K562 (cell line): ENCODE measurements around the gene GRIA4. TPM values are rescaled to one million over a fixed set of nuclear protein-coding genes. Genes with fewer than 3 reads are reported as not detected.

Experiments used
- ATAC-seq: fragments of 200-7000 bp; cut with Tn5 transposase; 3 replicates; pipeline ENCODE4 v1.9.1; 2020; ENCODE audit warnings: moderate library complexity
- BruUV-seq: library from RNA; stranded (reverse); fragments of 400-500 nt; replicated peaks from 2 replicates; lab custom pipeline; 2021; lab: Mats Ljungman, UMichigan
- CTCF ChIA-PET: fragments of 300-600 bp; formaldehyde crosslinking; extraction: SDS; loops from one replicate; lab custom pipeline; 2021; ENCODE audit warnings: low intra/inter-chr PET ratio; lab: Yijun Ruan, JAX
- POLR2A ChIA-PET: fragments of 300-600, 350-650 bp; sonication (Branson Sonifier 250); formaldehyde crosslinking; extraction: SDS; loops from one replicate; lab custom pipeline; 2021; ENCODE audit warnings: antibody characterized with exemption, inconsistent platforms; lab: Yijun Ruan, JAX
- DNase-seq, 4 experiments: peaks; one replicate each; pipeline versions ENCODE4 v3.0.0 to v3.0.0-alpha.2; 2011 to 2018; ENCODE audit warnings: low spot score in 3 of 4, mixed read lengths in 3 of 4; ENCODE audit errors: extremely low read depth in 1 of 4
- FAIRE-seq: peaks from 2 replicates; lab custom pipeline; 2011; peaks lifted over from hg19 to GRCh38; lab: Jason Lieb, UNC
- H2AFZ ChIP-seq: 2 replicates; pipeline ENCODE4 v1.6.0; 2011; ENCODE audit warnings: low read depth, low read length, control low read depth, inconsistent platforms
- H3K27ac ChIP-seq: fragments of 200-600 bp; 3 replicates; pipeline ENCODE4 v1.8.0; 2011; ENCODE audit warnings: low read depth, mild to moderate bottlenecking, control low read depth, inconsistent platforms, low read length, moderate library complexity, mixed read lengths; ENCODE audit errors: extremely low read depth
- H3K27me3 ChIP-seq, 2 experiments: fragments of 300-600 bp in 1 of 2; 2 replicates in 1 of 2; 3 replicates in 1 of 2; pipeline versions ENCODE4 v1.6.0 to v1.8.0; 2011; ENCODE audit warnings: inconsistent platforms in 2 of 2, low read length in 2 of 2, mild to moderate bottlenecking in 1 of 2, mixed read lengths in 1 of 2, moderate library complexity in 1 of 2; ENCODE audit not compliant: control insufficient read depth in 2 of 2, insufficient read depth in 2 of 2
- H3K36me3 ChIP-seq: fragments of 300-600 bp; 3 replicates; pipeline ENCODE4 v1.8.0; 2011; ENCODE audit warnings: mild to moderate bottlenecking, low read length, inconsistent platforms; ENCODE audit not compliant: control insufficient read depth, insufficient read depth
- H3K4me1 ChIP-seq, 2 experiments: fragments of 200-600 bp in 1 of 2; replicated peaks in 1 of 2; 2 replicates in 1 of 2; 3 replicates in 1 of 2; pipeline versions ENCODE4 v1.5.1 to v1.8.0; 2011; ENCODE audit warnings: inconsistent platforms in 2 of 2, low read length in 2 of 2, mild to moderate bottlenecking in 1 of 2, mixed read lengths in 1 of 2, moderate library complexity in 1 of 2; ENCODE audit not compliant: control insufficient read depth in 2 of 2, insufficient read depth in 2 of 2
- H3K4me2 ChIP-seq: 2 replicates; pipeline ENCODE4 v1.6.1; 2011; ENCODE audit warnings: low read length, control low read depth, inconsistent platforms, mixed read lengths; ENCODE audit not compliant: insufficient read depth
- H3K4me3 ChIP-seq: fragments of 200-600 bp; sonication (generic), shearing (Covaris generic); 2 replicates; pipeline ENCODE4 v1.5.1; 2016; ENCODE audit warnings: control low read depth, inconsistent platforms
- H3K79me2 ChIP-seq: fragments of 200-600 bp; 3 replicates; pipeline ENCODE4 v1.8.0; 2011; ENCODE audit warnings: low read length, inconsistent platforms; ENCODE audit not compliant: control insufficient read depth, insufficient read depth
- H3K9ac ChIP-seq, 2 experiments: 2 replicates each; pipeline versions ENCODE4 v1.6.0 to v1.6.1; 2011; ENCODE audit warnings: low read depth in 2 of 2, low read length in 2 of 2, control low read depth in 1 of 2, inconsistent platforms in 1 of 2, mild to moderate bottlenecking in 1 of 2, mixed read lengths in 1 of 2; ENCODE audit not compliant: insufficient read depth in 1 of 2
- H3K9me1 ChIP-seq: one replicate; pipeline ENCODE4 v1.6.0; 2011; ENCODE audit warnings: inconsistent platforms, mild to moderate bottlenecking, low read length, moderate library complexity; ENCODE audit not compliant: control insufficient read depth, insufficient read depth
- H3K9me3 ChIP-seq: replicated peaks from 2 replicates; pipeline ENCODE4 v1.5.1; 2011; ENCODE audit warnings: low read depth, low read length, inconsistent platforms; ENCODE audit not compliant: control insufficient read depth, insufficient read depth
- H4K20me1 ChIP-seq: replicated peaks from 2 replicates; pipeline ENCODE4 v1.6.1; 2011; ENCODE audit warnings: low read length, inconsistent platforms, mixed read lengths; ENCODE audit not compliant: control insufficient read depth, insufficient read depth
- EWSR1 ChIP-seq: fragments of 450-650 bp; IDR thresholded peaks from 2 replicates; pipeline ENCODE4 v1.6.1; 2018; ENCODE audit warnings: borderline replicate concordance, mild to moderate bottlenecking, low read depth, moderate library complexity; ENCODE audit not compliant: partially characterized antibody
- HDAC6 ChIP-seq: IDR thresholded peaks from 2 replicates; pipeline ENCODE4 v1.6.1; 2012; ENCODE audit warnings: low read depth, mild to moderate bottlenecking, control low read depth, inconsistent platforms, low read length, moderate library complexity
- ILK ChIP-seq: fragments of 450-650 bp; IDR thresholded peaks from 2 replicates; pipeline ENCODE4 v1.6.1; 2016; ENCODE audit warnings: missing genetic modification characterization, low read depth, mild to moderate bottlenecking, missing compliant biosample characterization, moderate library complexity, borderline replicate concordance
- KDM2B ChIP-seq: fragments of 250-450 bp; sonication (Bioruptor Pico); IDR thresholded peaks from 2 replicates; pipeline ENCODE4 v1.8.0; 2021; ENCODE audit warnings: mild to moderate bottlenecking, moderate library complexity
- KHSRP ChIP-seq: fragments of 450-650 bp; IDR thresholded peaks from 2 replicates; pipeline ENCODE4 v1.6.1; 2017
- NONO ChIP-seq, 2 experiments: fragments of 200-400 bp in 1 of 2; fragments of 450-650 bp in 1 of 2; formaldehyde crosslinking in 1 of 2; IDR thresholded peaks; 2 replicates each; pipeline ENCODE4 v1.6.1; 2017; ENCODE audit warnings: low read depth in 2 of 2, mild to moderate bottlenecking in 2 of 2, moderate library complexity in 2 of 2, low read length in 1 of 2
- POLR2AphosphoS2 ChIP-seq: IDR thresholded peaks from 2 replicates; pipeline ENCODE4 v1.6.1; 2012; ENCODE audit warnings: low read length, improper control_type of control experiment
- RBFOX2 ChIP-seq: fragments of 200-400 bp; formaldehyde crosslinking; IDR thresholded peaks from 2 replicates; pipeline ENCODE4 v1.6.1; 2017; ENCODE audit warnings: low read depth, mild to moderate bottlenecking, low read length, moderate library complexity
- RFX1 ChIP-seq: fragments of 450-650 bp; IDR thresholded peaks from 2 replicates; pipeline ENCODE4 v1.6.1; 2016; ENCODE audit warnings: mild to moderate bottlenecking, moderate library complexity
- SAP30 ChIP-seq: fragments of 200-600 bp; sonication (generic); IDR thresholded peaks from 2 replicates; pipeline ENCODE4 v1.6.1; 2012; ENCODE audit warnings: borderline replicate concordance, low read depth, mild to moderate bottlenecking, moderate library complexity, low read length, control low read depth, inconsistent platforms; ENCODE audit not compliant: insufficient read depth, poor library complexity, severe bottlenecking
- SMAD2 ChIP-seq: fragments of 150-350 bp; IDR thresholded peaks from 2 replicates; pipeline ENCODE4 v1.6.1; 2014; ENCODE audit warnings: low read depth, mild to moderate bottlenecking, low read length
- ZFP1 ChIP-seq: fragments of 450-650 bp; formaldehyde crosslinking; IDR thresholded peaks from 2 replicates; pipeline ENCODE4 v1.4.0; 2020; ENCODE audit warnings: mild to moderate bottlenecking, mixed read lengths
- ZNF165 ChIP-seq: fragments of 250-450 bp; sonication (Bioruptor Pico); IDR thresholded peaks from 2 replicates; pipeline ENCODE4 v1.4.0; 2020; ENCODE audit warnings: borderline replicate concordance
- ZNF561 ChIP-seq: fragments of 450-650 bp; formaldehyde crosslinking; conservative IDR thresholded peaks from 2 replicates; pipeline ENCODE4 v1.4.0; 2020; ENCODE audit warnings: mild to moderate bottlenecking, moderate library complexity
- WGBS: fragments of 100-300 bp; shearing (Covaris generic); methylation state at CpG from one replicate; pipeline ENCODE4 v1.1.6; 2016; ENCODE audit warnings: low coverage, mixed read lengths; ENCODE audit not compliant: insufficient coverage; ENCODE audit errors: missing lambda C conversion rate; 5-methylcytosine and 5-hydroxymethylcytosine counted together
- in situ Hi-C: fragments of 300-500 bp; cut with MboI; formaldehyde crosslinking; loops from 4 replicates; pipeline ENCODE4 v1.15.0; 2018; ENCODE audit warnings: inconsistent platforms, mixed read lengths
- intact Hi-C: fragments of 100-400 bp; cut with micrococcal nuclease; formaldehyde crosslinking; loops from 2 replicates; pipeline ENCODE4 v1.14.2; 2022
- polyA plus RNA-seq, 8 experiments: library from polyadenylated mRNA; depleted of rRNA in 4 of 8; stranded (reverse) in 5 of 8; unstranded in 3 of 8; fragments of >200 nt; fragmentation: Nextera tagmentation in 2 of 8; fragmentation: Illumina TruSeq in 1 of 8; extraction: Ambion mirVana in 2 of 8; extraction: Trizol in 1 of 8; gene quantifications; 2 replicates each; pipeline versions ENCODE4 v1.2.1 to v1.2.3, GENCODE V29; 2011 to 2014; ENCODE audit warnings: inconsistent platforms in 1 of 8, missing spikeins in 1 of 8
- total RNA-seq, 7 experiments: library from RNA; depleted of rRNA in 6 of 7; stranded (reverse); fragments of >200 nt in 6 of 7; fragmentation: Illumina TruSeq in 2 of 7; extraction: Trizol in 2 of 7; gene quantifications; 2 replicates each; pipeline versions ENCODE4 v1.2.1 to v1.2.3, GENCODE V29; 2011 to 2021; ENCODE audit warnings: low replicate concordance in 1 of 7
- TF ChIP-seq, protein P1 (sequence below): fragments of 250-450 bp; sonication (Bioruptor Pico); IDR thresholded peaks from 2 replicates; pipeline ENCODE4 v1.4.0; 2020; ENCODE audit warnings: mild to moderate bottlenecking

The GRIA4 gene
- total and polyA plus RNA-seq, 9 of the 15 experiments (the other 6 are each of a cell fraction or from before 2014, with no cell fraction given), result not detected

DNA sequence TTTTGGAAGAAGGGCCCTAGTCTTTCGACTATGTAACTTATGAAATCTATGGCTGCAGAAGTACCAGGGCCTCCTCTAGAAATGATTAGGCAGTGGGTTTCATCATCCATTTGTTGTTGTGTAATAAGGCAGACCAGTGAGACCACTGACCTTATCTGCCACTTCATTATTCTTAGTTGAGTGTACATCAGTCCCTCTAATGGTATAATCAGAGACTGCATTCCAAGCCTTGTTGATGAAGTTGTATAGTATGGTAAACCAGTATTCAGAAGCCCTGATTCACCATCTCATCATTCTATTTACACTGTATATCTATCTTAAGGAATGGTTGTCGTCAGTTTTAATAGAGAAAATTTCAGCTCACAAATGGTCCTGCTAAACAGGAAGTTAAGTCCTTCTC, 32.2 kb upstream of the GRIA4 start:
- H3K9ac ChIP-seq, result no peak overlapping the region
- no peaks in the 10 kb centered on the region for H3K4me1 ChIP-seq
- no peak overlapping the region for H3K4me2 ChIP-seq
- FAIRE-seq (no peak), ATAC-seq (no peak), DNase-seq (no peak)
- no peaks in the 10 kb centered on the region for H3K9me3 ChIP-seq
- BruUV-seq, result no TSS peak
- H3K9me1 ChIP-seq, result no peaks in the 10 kb centered on the region
- no peaks in the 10 kb centered on the region for H4K20me1 ChIP-seq
- H3K27me3 ChIP-seq, result no peaks in the 10 kb centered on the region
- intact Hi-C loops (no loop called here), in situ Hi-C loops (no loop called here)
- H3K36me3 ChIP-seq, result no peaks in the 10 kb centered on the region
- WGBS, result 0% methylated on average over 2 of the region's 2 CpGs
- no peaks in the 10 kb centered on the region for H3K79me2 ChIP-seq
- TF ChIP-seq KHSRP, result no peak
- no peak for TF ChIP-seq HDAC6
- no peak for TF ChIP-seq RFX1
- no peak for TF ChIP-seq EWSR1
- TF ChIP-seq RBFOX2, result no peak
- no peak for TF ChIP-seq SAP30
- no peak for TF ChIP-seq ZNF561 (CRISPR knock-in tag)
- no peak for TF ChIP-seq SMAD2
- TF ChIP-seq NONO (IDR thresholded peaks at IDR 0.05; ENCODE audit: low read depth in 2 of 2, low read length in 1 of 2), result no peak
- no peak for TF ChIP-seq ILK (tag)
- no peak for TF ChIP-seq KDM2B (CRISPR knock-in tag)
- TF ChIP-seq, protein P1, sequence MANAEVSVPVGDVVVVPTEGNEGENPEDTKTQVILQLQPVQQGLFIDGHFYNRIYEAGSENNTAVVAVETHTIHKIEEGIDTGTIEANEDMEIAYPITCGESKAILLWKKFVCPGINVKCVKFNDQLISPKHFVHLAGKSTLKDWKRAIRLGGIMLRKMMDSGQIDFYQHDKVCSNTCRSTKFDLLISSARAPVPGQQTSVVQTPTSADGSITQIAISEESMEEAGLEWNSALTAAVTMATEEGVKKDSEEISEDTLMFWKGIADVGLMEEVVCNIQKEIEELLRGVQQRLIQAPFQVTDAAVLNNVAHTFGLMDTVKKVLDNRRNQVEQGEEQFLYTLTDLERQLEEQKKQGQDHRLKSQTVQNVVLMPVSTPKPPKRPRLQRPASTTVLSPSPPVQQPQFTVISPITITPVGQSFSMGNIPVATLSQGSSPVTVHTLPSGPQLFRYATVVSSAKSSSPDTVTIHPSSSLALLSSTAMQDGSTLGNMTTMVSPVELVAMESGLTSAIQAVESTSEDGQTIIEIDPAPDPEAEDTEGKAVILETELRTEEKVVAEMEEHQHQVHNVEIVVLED (CRISPR knock-in tag), result no peak
- no peak for TF ChIP-seq ZFP1
- TF ChIP-seq ZNF165, result no peak
- TF ChIP-seq POLR2AphosphoS2, result no peak
- H3K27ac ChIP-seq, result no peak overlapping the region
- CTCF ChIA-PET, result no interaction called here
- no peak overlapping the region for H3K4me3 ChIP-seq
- POLR2A ChIA-PET, result no interaction called here
- H2AFZ ChIP-seq, result no peak overlapping the region
